Germinal center (tissue), 1 donor: ENCODE results near the gene PSMD1.
"Not testable (repeated sequence)": the region's sequence is repeated elsewhere in the genome, so short reads cannot be mapped to it uniquely, and the experiment has no call there.

ENCODE experiments used
- DNase-seq: peaks from one replicate; pipeline ENCODE4 v3.0.0; 2012; ENCODE audit warnings: mixed read lengths, low spot score

PSMD1 gene

GRCh38 chr2:231187736-231188505 lies 131.3 kb downstream of the PSMD1 start:
- no peak for DNase-seq

GRCh38 chr2:231188506-231189170 lies 132.0 kb downstream of the PSMD1 start:
- DNase-seq, result no peak

- DNase-seq, result no peak
These were observed 132.5 kb downstream of the PSMD1 start for GRCh38 chr2:231189171-231189530.

- no peak for DNase-seq
These were observed 133.2 kb downstream of the PSMD1 start for GRCh38 chr2:231189571-231190495.

- DNase-seq, result no peak
These were observed 134.0 kb downstream of the PSMD1 start for GRCh38 chr2:231190531-231191197.

- DNase-seq, result no peak
These were observed 135.5 kb downstream of the PSMD1 start for GRCh38 chr2:231191896-231192872.

GRCh38 chr2:231193216-231193615 lies 136.5 kb downstream of the PSMD1 start:
- no peak for DNase-seq

- no peak for DNase-seq
These were observed 139.9 kb downstream of the PSMD1 start for GRCh38 chr2:231196592-231196991.

- not testable (repeated sequence) for DNase-seq
These were observed 140.5 kb downstream of the PSMD1 start for GRCh38 chr2:231197196-231197595.

GRCh38 chr2:231197706-231198290 lies 141.1 kb downstream of the PSMD1 start:
- DNase-seq, result no peak

GRCh38 chr2:231198291-231199173 lies 141.9 kb downstream of the PSMD1 start, which contains the start of gene ARMC9:
ARMC9 (plus strand) TSS chr2:231198631; CDS start chr2:231206239, 7,608 bp downstream.
- DNase-seq, result peak; percentile 94

GRCh38 chr2:231199219-231199618 lies 142.6 kb downstream of the PSMD1 start:
- no peak for DNase-seq

- DNase-seq, result no peak
These were observed 144.3 kb downstream of the PSMD1 start for GRCh38 chr2:231200805-231201474.

GRCh38 chr2:231201475-231201814 lies 144.8 kb downstream of the PSMD1 start:
- no peak for DNase-seq

- DNase-seq, result no peak
These were observed 146.4 kb downstream of the PSMD1 start for GRCh38 chr2:231203087-231203486.

- no peak for DNase-seq
These were observed 147.5 kb downstream of the PSMD1 start for GRCh38 chr2:231204146-231204545.

- DNase-seq, result no peak
These were observed 147.9 kb downstream of the PSMD1 start for GRCh38 chr2:231204581-231204980.

- no peak for DNase-seq
These were observed 151.1 kb downstream of the PSMD1 start for GRCh38 chr2:231207734-231208133.

- no peak for DNase-seq
These were observed 154.1 kb downstream of the PSMD1 start for GRCh38 chr2:231210782-231211181.
